NCI-H2029 treated with DMSO at 0.1 percent for 48 hours (cell line): ENCODE measurements around the gene BMERB1.
"Not testable (repeated sequence)": the region's sequence is repeated elsewhere in the genome, so short reads cannot be mapped to it uniquely, and the experiment has no call there.

Experiments
- DNase-seq: peaks from one replicate; lab custom pipeline; 2025; lab: John Stamatoyannopoulos, UW

BMERB1 gene

DNA sequence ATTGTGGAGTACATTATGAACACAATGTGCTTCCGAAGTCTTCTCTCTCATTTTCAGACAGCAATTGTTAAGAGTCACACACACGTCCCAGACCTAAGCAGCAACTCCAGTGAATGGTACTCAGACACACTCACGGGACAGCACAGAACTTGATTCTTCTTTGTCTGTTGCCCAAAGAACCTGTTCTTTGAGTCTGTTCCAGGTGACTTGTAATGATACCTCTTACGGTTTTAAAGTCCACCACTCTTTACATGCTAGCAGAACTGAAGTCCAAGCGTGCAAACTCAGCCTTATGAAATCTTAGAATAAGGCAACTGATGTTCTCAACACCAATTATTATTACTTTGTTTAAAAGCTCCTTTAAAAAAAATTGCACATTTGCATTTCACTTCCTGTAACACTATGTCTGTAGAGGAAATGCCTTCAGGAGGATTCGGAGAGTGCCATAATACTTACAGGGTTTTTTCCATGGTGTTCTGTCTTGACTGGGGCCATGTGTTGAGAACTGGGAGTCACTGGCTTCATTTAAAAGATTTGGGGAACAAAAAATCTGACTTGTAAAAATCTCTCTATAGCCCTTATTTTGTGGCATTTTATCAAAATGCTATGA, 160.4 kb downstream of the BMERB1 start:
- no peak for DNase-seq

DNA sequence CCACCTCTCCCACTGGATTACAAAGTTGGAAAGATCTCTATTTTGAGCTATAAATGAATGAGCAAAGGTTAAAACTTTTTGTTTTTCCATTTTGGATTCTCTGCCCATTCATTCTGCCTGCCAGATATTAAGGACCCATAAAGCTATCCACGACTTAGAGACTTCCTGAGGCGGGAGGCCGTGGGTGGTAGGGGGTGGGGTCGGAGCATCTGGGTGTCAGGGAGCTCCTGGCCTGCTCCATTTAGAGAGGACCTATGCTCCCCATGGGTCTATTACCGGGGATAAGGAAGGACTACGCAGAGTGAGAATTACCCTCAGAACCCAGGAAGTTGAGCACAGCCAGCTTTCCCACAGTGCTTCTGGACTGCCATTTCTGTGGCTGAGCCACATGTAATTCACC, 162.7 kb downstream of the BMERB1 start:
- no peak for DNase-seq

DNA sequence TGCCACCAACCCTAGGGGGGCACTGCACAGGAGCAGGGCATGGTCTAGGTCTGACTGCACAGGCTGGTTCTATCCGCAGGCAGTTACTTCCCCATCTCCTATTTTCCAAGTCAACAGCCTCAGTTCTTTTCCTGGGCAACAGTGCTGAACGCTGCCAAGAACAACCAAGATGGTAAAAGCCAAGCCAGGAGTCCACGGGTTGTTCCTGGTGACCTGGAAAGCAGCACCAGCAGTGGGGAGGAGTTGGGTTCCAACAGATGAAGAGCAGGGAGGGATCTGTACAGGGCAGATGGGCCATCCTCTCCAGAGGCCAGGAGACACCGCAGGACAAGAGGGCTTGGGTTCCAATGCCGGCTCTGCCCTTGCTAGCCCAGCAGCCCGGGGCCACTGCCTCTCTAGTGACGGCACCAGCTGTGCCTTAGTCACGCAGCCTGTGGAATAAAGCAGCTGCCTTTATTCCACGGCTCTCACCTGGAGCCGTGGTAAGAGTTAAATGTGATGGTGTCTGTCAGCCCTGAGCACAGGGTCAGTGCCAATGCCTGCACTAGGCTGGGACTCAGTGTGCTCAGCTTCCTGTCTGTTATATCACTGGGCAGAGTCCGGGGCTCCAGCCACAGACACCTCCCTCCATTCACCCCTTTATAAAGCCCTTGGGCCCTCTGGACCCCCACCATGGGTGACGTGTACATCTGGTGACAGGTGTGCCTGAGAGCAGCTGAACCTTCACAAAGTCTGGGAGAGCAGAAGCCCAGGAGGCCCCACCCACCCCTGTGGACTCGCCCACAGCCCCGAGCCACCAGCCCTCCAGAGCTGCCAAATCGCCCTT, 163.6 kb downstream of the BMERB1 start:
- no peak for DNase-seq

DNA sequence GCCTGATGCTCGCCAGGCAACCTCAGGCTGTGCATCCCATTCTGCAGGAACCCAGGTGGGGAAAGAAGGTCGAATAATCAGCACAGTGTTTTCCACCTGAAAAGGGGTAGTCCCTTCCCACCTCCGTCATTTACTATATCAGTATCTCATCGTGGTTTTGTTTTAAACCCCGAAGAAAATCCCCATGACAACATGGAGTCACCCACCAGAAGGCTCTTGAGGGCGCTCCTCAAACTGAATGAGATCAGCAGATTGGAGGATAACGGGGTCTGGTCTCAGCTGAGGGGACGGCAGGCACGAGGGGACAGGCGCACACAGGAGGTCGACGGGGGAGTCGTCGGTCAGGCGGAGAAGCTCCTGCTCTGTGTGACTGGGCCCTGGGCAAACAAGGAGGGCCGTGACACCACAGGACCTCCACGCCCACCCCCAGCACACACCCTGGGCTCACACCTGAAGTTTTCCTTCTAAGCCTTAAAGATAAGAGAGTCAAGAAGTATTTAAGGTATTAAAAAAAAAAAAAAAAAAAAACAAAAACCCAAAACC, 164.3 kb downstream of the BMERB1 start:
- no peak for DNase-seq

DNA sequence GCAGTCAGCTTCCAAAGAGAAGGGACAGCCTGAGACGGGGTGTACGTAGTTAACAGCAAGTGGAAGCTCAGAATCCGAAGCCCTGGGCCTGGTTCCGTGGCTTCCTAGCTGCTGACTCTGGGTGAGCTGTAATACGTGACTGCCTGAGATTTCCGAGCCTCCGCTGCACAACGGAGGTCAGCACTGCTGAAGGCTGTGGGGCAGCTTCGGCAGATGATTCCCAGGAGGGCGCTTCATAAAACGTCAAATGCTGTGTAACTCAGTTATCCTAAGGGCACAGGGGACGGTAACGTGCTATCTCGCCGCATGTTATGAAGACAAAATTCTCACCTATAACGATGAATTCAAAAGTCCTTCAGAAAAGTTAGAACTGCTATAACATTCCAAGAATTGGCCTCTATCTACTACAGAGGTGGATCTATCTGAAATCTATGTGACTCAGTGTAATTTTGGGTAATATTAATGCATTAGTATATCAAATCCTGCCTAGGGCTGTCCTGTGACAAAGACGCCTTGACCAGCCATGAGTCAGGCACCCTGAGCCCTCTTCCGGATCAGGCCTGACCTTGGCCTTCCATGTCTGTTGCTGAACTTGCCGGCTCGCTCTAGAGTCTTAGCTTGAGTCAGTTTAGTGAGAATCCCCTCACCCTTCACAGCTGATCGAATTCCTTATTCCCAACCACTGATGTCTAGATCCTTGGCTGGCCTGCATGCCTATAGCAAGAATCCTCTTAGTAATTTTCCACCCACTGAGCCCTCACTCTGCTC, 165.1 kb downstream of the BMERB1 start:
- no peak for DNase-seq

DNA sequence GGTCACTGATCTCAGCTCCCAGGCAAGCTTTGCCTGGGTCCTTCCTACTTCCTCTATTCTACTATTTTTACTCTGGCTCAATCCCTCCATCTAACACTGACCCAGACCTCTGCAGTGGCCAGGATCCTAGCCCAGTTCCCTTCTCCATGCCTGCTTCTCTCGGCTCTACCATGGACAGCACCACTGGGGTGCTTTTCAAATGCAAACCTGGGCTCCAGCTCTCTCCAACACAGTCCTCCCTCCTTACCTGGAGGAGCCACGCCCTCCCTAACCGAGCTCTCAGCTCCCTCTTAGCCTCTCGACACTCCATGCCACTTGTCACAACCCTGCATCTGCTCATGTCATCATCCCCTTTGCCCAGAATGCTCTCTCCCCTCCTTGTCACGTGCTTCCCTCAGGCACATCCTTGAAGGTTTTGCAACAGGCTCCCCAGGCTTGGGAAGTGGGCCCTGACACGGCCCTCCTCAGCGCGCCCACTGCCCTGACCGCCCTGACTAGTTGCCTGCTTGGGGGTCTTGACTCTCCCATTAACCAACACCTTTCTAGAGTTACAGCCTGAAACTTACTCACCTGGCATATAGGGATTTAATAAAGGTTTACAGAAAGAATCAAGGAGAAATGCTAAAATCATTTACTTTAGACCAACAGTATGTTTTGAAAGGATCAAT, 167.0 kb downstream of the BMERB1 start:
- no peak for DNase-seq

DNA sequence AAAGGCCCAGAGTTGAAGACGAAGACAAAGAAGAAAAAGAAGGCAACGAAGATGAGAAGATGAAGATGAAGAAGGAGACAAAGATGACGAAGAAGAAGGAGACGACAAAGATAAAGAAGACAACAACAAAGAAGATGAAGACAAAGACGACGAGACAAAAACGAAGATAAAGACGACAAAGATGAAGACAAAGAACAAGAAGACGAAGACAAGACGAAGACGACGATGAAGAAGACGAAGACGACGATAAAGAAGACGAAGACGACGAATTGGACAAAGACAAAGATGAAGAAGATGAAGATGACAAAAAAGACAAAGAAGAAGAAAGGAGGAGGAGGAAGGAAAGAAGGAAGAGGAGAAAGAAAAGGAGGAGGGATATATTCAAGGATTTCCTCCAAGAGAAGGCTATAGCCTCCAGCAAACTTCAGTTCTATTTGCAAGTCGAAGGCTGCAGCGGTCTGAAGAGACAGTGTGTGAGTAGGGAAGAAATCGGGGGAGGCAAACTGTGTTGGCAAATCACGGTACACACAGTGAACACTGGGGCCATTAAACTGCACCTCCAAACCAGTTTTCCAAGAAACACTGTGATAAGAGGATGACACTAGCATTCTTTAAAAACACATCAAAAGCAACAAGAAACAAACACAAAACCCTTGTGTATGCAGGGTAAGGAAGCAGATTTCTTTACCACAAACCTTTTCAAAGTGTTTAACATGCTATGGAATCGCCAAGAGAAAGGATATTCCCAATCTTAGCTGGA, 168.1 kb downstream of the BMERB1 start:
- DNase-seq, result no peak

DNA sequence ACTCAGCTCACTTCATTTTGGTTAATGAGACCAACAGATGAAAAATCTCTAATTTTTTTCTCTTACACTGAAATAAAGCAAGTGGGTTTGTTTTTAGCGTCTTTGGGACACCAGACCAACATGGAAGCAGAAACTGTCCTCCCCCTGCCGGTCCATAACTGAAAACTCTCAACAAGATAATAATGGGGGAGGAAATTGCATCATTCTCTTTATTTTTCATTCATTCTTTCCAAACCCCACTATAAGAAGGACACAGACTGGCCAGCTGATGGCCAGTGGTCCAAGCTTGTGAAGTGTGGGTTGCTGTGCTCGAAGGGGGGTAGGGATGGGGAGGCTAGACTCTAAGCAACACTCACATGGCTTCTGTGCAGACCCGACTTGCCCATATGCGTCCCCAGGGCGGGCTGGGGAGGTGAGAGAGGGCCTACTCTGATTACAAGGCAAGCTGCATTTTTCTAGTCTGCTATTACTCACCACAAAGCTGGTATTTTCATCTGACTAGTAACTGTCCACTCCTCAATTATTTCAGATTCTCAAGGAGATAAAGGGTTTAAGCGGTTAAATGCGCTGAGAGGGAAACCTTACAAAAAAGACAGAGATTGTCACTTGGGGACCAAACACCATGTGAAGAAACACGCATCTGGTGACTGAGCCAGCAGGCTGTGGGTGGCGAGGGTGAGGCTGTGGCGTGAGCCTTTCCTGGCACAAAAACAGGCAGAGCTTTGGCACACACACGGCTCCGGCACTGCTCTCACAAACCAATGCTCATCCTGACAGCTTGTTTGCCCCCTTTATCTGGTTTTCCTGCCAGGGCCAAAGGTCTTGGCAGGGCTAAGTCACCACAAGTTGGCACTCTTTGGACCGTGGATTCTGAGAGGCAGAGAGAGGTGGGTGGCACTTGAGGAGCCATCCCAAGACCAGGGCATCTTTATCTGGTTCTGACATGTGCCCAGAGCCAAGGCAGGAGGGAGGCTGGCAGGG, 170.4 kb downstream of the BMERB1 start:
- no peak for DNase-seq

DNA sequence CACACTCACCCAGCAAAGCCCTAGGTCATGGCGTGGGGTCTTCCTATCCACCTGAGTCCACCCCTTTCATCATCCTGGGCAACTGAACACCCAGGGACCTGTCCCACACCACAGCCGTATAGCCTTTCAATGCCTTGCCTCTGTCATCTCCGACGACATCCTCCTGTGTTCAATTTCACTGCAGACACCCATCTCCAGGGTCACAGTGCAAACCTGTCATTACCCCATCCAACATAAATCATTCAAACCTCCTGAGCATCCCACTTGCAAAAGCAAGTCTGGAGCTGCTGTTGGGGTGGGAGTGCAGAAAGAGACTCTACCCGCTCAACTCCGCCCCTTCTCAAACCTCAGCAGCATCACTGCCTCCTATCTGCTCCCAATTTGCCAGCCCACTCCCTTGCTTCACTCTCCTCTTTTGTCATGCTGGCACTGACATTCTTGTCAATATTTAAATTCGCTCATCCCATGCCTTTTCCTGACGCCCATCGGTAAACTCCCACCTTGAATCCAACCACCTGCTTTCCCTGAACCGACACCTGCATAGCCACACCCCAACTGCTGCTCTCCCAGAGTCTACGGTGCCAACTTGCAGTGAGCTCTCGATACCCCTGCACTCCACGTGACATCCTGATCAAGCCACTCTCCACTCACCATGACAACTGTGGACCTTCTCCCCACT, 171.6 kb downstream of the BMERB1 start:
- DNase-seq, result no peak

DNA sequence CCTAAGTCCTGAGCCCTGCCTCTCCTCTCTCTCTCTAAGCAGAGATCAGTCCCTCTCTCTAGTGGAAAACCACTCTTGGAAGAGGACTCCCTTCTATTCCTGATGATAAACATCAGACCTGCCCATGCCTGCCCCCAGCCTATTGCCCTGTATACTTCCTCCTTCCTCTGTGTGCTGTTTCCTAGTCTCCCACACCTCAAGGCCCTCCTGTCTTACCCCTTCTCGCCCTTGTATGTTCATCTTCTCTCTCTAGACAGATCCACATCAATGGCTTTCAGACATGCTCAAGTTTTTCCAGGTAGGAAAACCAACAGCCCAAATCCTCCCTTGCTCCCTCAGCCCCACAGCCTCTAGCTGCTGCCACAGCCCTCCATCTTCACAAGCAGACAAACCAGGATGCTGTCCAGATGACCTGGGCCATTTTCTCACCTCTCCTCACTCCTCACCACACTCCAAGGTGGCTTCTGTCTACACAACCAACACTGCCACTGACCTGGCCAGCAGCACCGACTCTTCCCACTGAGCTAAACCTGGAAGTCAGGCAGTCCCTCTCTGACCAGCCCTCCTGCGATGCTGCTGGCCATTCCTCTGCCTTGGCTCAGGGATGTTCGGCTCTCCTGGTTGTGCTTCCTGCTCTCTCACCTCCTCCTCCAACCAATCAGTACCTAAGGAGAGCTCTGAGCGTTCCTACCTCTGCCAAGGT, 172.3 kb downstream of the BMERB1 start:
- DNase-seq, result no peak

DNA sequence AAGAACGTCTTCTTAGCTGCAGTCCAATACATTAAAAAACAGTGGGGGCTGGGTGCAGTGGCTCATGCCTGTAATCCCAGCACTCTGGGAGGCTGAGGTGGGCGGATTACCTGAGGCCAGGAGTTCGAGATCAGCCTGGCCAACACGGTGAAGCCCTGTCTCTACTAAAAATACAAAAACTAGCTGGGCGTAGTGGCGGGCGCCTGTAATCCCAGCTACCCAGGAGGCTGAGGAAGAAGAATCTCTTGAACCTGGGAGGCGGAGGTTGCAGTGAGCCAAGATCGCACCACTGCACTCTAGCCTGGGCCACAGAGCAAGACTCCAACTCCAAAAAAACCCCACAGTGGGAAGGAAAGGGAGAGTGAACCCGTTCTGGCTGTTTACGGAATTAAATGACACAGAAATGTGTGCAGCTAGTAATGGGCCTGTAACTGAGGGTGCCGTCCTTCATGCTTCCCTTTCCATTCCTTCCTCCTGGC, 172.9 kb downstream of the BMERB1 start:
- DNase-seq, result not testable (repeated sequence)

DNA sequence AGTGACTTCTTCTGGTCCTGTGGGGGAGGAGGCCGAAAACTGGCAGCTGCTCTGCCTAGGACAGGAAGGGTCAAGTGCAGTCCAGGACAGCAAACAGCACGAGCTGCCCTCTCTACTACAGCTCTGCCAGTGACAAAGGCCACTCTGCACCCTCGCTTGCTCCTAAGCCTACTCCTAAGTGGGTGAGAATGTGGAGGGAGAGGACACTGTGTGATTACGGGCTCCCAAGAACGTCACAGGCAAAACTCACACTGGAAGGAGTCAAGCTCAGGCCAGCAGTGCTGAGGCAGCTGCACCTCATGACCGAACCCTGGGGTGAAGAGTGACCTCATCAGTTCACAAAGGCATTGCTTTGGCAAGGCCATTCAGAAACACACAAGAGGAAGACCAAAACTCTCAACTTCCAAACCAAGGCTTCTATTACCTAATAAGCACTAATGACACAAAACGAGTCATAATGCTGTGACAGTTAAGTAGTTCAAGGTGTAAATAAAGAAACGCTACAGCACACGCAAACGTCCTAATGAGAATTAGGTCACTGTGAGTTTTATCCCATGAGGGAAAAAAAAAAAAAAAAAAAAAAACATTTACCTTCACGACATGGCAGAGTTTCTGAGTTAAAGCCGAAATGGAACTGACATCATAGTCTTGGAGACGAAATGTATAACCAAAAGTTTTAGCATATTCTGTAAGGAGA, 173.5 kb downstream of the BMERB1 start:
- no peak for DNase-seq

DNA sequence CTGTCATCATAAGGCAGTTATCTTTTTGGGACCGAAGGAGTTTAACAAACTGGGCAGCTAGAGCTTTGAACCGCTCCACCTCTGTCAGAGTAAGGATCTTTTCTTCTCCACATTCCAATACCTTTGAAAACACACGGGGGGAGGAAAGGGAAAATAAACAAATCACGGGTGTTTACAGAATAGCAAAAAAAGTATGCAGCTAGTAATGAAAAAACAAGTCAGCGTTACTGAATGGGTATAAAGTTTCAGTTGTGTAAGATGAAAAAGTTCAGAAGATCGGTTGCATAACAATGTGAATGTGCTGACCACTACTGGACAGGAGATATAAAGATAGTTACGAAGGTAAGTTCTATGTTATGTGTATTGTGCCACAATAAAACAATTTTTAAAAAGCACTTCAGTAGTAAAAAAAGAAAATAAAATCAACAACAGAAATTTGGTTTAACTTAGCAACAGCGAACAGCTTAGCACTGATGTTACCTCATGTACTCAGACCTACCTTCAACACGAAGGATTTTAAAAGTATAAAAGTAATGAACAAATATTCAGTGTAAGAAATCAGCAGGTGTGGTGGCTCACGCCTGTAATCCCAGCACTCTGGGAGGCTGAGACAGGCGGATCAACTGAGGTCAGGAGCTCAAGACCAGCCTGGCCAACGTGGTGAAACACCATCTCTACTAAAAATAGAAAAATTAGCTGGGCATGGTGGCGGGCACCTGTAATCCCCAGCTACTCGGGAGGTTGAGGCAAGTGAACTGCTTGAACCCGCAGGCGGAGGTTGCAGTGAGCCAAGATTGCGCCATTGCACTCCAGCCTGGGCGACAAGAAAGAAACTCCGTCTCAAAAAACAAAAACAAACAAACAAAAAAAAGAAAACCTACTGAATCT, 174.3 kb downstream of the BMERB1 start:
- no peak for DNase-seq

DNA sequence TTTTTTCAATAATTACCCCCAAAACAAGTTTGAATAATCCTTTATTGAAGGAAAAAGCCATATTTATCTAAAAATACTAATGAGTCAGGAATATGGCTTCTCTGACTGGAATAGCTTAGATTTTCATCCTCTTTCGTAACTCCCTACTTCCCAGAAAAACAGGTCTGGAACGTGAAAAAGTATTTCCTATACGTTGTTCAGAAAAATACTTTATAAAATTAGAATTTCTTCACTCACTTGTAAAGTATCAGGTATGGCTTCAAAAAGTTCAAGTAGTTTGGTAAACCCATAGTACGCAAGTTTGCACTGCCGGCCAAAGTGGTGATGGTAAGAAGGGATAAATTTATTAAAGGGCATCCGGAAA, 174.9 kb downstream of the BMERB1 start:
- DNase-seq, result no peak

DNA sequence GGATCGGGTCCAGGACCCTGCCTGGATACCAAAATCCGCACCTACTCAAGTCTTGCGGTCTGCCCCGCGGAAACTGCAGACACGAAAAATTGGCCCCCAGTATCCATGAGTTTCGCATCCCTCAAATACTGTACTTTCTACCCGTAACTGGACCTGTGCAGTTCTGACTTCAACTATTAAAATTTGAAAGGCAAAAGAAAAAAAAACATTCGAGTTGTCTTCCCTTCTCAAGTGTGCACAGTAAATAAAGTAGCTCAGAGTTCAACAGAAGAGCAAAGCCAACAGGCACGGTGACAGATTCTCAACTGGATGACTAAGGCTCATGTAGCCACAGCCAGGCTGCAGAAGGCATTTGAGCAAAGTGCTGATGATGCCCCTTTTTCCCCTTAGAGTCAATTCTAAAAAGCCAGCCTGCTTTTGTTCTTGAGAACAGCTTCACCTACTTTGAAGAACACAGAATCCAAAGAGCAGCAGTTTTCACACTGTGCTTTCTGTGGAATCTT, 176.0 kb downstream of the BMERB1 start:
- no peak for DNase-seq

DNA sequence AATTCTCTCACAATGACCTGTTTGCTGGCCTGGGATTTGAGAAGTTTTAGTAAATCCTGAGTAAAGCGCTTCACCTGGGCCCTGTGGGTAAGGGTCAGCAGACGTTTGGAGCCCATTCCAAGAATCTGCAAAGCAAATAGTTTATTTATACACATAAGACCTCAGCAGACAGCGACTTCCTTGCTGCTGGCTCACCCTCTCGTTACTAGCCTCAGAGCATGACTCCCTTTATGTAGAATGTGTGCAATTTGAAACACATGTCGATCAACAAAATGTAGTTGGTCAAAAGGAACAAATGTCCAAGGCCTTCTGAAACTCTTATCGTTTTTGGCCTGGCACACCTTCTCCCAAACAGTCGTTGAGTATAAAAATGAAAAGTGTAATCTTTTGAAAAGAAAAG, 177.2 kb downstream of the BMERB1 start:
- no peak for DNase-seq

DNA sequence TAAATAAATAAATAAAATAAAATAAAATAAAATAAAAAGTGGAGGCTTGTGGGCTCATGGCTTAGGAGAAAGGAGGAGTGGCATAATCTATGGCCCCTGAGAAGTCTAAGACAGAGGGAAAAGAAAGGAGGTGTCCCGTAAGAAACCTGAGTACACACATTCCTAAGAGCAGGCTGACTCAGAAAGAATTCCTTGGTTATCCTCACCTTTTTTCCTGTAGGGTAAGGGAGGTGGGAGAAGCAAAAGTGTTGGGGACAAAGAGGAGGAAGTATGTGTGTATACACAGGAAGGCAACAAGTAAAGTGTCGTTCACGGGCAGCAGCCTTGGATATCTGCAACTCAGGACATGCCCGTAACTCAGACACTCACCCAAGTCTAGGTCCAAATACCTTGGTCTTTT, 179.3 kb downstream of the BMERB1 start:
- no peak for DNase-seq
